ENCODE data around the gene TMEM40.

The TMEM40 gene

GRCh38 chr3:12734960-12735359, 24.1 kb downstream of the TMEM40 start:
- no peak overlapping the region for H3K27ac ChIP-seq
- TF ChIP-seq CTCF (conservative IDR thresholded peaks at IDR 0.05): no peak

- H3K27ac ChIP-seq: no peak overlapping the region
- no peak for TF ChIP-seq CTCF (conservative IDR thresholded peaks at IDR 0.05)
These were observed 25.5 kb downstream of the TMEM40 start for GRCh38 chr3:12733566-12733965.

- H3K27ac ChIP-seq: no peak overlapping the region
- no peak for TF ChIP-seq CTCF (conservative IDR thresholded peaks at IDR 0.05)
These were observed 28.4 kb downstream of the TMEM40 start for GRCh38 chr3:12730506-12731242.

GRCh38 chr3:12729051-12729651, 29.9 kb downstream of the TMEM40 start:
- no peak for TF ChIP-seq CTCF (conservative IDR thresholded peaks at IDR 0.05)
- H3K27ac ChIP-seq: no peak overlapping the region

GRCh38 chr3:12727937-12728336, 31.1 kb downstream of the TMEM40 start:
- TF ChIP-seq CTCF (conservative IDR thresholded peaks at IDR 0.05): no peak
- no peak overlapping the region for H3K27ac ChIP-seq

GRCh38 chr3:12727481-12727880, 31.6 kb downstream of the TMEM40 start:
- no peak overlapping the region for H3K27ac ChIP-seq
- TF ChIP-seq CTCF (conservative IDR thresholded peaks at IDR 0.05): no peak

- no peak for TF ChIP-seq CTCF (conservative IDR thresholded peaks at IDR 0.05)
- no peak overlapping the region for H3K27ac ChIP-seq
These were observed 33.6 kb downstream of the TMEM40 start for GRCh38 chr3:12725436-12725835.

All from VCaP (cell line).